NCI-H1694 (cell line): ENCODE data around the gene POLR2J.
"Not testable (repeated sequence)": the region's sequence is repeated elsewhere in the genome, so short reads cannot be mapped to it uniquely, and the experiment has no call there.

Experiments
- DNase-seq: peaks from one replicate; lab custom pipeline; 2025; lab: John Stamatoyannopoulos, UW

POLR2J gene

DNA sequence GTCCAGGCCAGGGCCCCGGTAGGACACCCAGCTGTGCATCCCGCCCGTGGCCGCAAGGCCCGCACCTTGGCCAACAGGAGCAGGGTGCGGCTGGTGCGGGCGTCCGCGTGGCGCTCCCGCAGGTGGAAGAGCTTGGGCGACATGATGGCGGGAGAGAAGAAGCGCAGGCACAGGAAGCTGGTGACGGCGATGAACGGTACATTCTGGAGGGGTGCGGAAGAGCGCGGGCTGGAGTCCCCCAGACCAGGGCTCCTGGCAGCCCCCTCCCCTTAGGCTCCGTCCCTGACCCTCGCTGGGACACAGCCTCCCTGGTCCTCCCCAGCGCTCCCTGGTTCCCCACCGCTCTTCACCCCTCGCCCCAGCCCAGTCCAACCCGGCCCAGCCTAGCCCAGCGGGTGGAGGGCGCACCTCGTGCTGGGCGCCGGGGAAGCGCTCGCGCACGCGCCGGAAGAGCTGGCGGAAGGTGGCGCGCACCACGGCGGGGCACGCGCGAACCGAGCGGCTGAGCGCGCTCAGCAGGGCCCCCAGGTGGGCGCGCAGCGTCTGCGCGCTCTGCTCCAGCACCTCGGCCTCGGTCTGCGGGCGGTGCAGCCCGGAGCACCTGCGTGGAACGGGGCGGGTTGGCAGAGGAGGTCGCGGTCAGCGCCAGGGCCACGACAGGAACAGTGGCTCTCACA, 15.9 kb upstream of the POLR2J start:
- DNase-seq: not testable (repeated sequence)

- DNase-seq: not testable (repeated sequence)
Measured at GRCh38 chr7:102494026-102494425, 15.3 kb upstream of the POLR2J start.

DNA sequence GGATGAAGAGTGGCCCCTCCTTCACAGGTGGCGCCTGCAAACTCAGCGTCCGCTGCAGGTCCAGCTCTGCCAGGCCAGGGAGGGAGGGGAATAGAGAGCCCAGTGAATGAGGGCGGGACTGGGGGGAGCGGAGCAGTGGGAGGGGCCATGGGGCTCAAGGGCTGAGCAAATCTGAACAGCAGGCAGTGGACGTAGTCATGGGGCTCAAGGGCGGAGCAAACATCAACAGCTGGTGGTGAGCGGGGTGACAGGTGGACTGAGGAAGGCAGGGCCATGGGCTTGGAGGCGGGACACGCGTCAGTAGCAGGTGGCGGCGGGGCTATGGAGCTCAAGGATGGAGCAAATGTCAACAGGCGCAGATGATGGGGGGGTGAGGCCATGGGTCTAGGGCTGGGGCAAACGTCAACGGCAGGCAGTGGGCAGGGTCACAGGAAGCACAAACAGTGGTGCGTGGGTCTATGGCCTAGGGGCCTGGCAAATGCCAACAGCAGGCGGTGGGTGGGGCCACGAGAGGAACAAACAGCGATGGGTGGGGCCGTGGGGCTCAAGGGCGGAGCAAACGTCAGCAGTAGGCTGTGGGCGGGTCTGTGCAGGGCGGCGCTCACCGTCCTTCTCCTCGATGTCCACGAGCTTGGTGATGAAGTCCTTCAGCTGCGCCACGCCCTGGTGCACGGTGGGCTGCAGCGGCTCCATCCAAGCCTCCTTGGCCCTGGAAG, 14.7 kb upstream of the POLR2J start:
- not testable (repeated sequence) for DNase-seq

GRCh38 chr7:102490529-102491075, 11.9 kb upstream of the POLR2J start:
- not testable (repeated sequence) for DNase-seq

GRCh38 chr7:102484317-102484716, 5.6 kb upstream of the POLR2J start:
- DNase-seq: not testable (repeated sequence)

- DNase-seq: not testable (repeated sequence)
Measured at GRCh38 chr7:102481962-102482361, 3.2 kb upstream of the POLR2J start.

- DNase-seq: not testable (repeated sequence)
Measured at GRCh38 chr7:102479982-102480637, 1.4 kb upstream of the POLR2J start.

DNA sequence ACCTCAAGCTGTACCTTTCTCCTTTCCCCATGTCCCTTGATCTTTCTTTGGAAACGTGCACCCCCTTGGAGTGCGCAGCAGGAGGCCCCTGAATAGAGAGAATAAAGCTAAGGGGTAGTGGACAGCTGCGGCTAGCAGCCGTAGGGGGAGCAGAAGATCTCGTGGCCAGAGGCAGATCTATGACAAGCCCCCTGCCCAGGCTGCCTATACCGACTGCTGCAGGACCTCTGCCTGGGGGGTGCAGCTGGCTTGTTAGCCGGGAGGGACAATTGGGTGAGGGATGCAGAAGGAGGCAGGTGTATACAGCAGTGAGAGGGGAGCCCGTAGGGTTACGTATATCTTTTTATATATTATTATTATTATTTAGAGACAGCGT, 475 bp upstream of the POLR2J start:
- DNase-seq: not testable (repeated sequence)

GRCh38 chr7:102474736-102475435, 3.8 kb downstream of the POLR2J start:
- not testable (repeated sequence) for DNase-seq

DNA sequence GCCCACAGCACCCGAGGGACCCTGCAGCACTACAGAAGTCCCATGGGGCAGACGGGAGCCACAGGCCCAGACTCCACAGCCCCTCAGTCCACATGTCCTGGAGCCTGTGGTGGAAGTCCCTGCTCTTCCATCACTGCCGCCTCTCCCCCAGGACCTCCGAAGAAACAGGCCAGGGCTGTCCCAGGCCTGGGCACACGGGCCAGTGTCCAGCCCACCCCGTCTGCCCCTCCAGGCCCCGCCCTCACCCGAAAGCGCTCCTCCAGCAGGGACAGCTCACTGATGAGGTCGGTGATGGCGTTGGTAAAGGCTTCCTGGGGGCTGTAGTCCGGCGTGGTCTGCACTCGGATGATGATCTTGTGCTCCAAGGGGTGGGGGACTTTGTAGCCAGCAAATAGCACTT, 4.6 kb downstream of the POLR2J start:
- DNase-seq: not testable (repeated sequence)

DNA sequence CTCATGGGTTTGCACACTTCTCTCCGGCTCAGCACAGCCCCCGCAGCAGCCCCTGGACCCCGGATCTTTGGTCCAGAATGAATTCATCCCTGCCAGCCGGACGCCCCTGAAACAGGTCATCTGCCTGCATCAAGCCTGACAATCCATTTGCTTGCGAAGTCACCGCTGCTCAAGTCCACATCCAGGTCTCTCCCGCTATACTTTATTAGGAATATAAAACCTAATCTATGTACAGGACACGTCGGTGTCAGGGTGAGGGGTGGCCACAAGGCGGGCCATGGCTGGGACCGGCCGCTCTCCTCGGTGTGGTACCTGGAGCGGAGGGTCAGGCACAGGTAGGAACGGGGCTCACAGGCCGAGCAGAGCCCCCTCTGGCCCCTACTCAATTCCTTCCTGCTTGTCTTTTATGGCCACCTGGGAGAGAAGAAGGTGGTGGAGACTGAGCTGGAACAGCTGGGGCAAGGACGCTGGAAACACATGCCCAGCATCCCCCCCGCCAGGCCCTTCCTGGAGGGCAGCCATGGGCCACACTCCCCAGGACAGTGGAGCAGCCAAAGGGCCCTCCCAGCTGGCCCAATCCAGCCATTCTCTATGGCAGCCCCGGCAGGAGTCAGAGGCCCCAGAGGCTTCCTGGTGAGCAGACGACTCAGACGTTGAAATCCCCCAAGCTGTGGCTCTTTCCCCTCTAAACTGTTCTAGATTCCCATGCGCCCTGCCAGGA, 5.3 kb downstream of the POLR2J start:
- no peak for DNase-seq

- DNase-seq: no peak
Measured at GRCh38 chr7:102472126-102473041, 6.3 kb downstream of the POLR2J start.

DNA sequence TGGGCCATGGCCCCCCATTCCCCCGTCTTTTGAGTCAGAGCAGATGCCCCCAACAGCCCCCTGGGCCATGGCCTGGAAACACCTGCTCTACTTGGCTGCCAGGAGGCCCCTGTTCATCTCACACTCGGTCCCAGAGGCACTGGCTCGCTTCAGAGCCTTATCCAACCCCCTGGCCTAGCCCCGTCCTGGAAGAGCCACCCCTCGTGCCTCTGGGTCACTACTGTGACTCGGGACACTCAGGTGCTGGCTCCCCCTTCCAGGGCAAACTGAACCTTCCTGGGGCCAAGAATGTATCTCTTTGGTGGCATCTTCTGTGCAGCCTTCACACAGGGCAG, 7.0 kb downstream of the POLR2J start:
- no peak for DNase-seq

DNA sequence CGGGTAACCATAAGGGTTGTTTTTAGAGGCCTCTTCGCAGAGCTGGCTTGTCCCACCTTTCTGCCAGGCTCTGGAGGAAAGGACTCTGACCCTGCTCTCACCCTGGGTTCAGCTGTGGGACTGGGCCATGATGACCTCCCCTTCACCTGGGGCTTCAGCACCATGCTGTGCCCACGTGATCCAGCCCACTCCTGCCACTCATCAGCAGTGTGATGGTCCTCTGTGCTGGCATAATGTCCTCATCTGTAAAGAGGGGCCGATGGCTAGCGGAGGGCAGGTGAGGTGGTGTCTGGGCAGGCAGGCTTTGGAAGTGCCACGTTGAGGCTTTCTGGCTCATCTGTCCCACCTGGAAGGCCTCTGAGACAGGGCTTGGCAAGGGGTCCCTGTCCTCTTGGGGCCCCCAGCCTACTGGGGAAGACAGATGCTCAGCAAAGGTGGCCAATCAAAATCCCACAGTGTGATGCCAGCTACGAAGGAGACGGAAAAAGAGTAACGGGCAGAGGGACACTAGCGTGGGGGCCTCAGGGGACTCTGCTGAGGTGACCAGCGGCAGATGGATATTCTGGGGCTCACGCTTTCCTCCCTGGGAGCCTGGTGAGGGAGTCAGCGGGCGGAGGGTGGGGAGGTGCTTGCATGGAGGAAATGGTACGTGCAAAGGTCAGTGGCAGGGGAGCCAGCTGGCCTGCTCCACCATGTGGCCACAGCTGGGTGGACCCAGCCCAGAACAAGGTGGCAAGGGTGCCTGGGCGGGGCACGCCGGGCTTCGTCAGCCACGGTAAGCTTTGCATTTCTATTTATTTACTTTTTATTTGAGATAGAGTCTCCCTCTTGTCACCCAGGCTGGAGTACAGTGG, 8.5 kb downstream of the POLR2J start:
- no peak for DNase-seq

DNA sequence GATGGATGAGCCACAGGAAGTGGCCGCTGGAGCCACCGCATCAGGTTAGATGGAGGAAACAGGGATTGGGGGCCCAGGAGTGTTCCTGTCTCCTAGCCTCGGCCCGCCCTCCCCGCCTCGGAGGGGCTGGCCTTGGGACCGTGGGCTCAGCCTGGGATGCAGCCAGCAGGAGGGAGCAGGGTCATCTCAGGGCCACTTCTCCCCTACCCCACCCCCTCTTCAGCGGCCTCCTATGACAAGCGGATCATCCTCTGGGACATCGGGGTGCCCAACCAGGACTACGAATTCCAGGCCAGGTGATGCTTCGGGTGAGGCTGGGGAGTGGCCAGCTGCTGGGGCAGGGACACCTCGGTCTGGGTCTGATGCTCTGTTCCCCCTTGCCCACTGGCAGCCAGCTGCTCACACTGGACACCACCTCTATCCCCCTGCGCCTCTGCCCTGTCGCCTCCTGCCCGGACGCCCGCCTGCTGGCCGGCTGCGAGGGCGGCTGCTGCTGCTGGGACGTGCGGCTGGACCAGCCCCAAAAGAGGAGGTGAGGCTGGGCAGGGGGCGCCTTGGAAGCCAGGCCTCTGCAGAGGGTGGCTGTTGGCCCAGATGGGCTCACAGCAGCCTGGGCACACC, 9.3 kb downstream of the POLR2J start:
- DNase-seq: no peak

- no peak for DNase-seq
Measured at GRCh38 chr7:102468478-102469350, 10.0 kb downstream of the POLR2J start.

DNA sequence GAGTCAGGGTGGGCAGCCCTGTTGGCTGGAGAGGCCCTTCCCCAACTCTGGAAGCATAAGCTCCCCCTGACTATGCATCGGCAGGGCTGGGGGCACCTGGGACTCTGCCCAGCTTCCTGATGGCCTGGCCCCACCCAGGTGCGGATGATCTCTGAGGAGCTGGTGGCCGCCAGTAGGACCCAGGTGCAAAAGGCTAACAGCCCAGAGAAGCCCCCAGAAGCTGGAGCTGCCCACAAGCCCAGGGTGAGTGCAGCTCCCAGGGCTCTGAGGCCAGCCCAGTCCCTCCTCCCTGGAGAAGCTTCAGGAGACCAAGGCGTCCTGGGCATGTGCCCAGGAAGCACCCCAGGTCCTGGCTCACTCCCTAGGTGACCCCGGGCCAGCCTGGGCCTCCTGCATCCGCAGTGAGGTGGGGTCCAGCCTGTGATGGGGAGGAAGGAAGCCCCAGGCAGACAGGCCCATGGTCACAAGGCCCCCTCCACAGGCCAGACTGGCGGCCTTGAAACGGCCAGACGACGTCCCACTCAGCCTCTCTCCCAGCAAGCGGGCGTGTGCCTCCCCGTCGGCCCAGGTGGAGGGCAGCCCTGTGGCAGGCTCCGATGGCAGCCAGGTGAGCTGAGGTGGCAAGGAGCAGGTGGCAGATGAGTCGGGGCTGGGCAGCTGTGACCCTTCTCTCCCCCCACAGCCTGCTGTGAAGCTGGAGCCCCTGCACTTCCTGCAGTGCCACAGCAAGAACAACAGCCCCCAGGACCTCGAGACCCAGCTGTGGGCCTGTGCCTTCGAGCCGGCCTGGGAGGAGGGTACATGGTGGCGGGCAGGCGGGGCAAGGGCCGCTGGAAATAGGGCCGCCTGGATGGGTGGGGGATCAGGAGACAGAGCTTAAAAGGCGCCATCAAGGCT, 10.9 kb downstream of the POLR2J start:
- no peak for DNase-seq
